ENCODE data around the gene BCO2. TPM values are rescaled to one million over a fixed set of nuclear protein-coding genes. Genes with fewer than 3 reads are reported as not detected.
A peak's percentile ranks its signal among the peaks of the same experiment; 100 is the strongest.

Gene BCO2
- total and polyA plus RNA-seq, 4 donors = 0.70 to 190 (median 78.8) TPM

DNA sequence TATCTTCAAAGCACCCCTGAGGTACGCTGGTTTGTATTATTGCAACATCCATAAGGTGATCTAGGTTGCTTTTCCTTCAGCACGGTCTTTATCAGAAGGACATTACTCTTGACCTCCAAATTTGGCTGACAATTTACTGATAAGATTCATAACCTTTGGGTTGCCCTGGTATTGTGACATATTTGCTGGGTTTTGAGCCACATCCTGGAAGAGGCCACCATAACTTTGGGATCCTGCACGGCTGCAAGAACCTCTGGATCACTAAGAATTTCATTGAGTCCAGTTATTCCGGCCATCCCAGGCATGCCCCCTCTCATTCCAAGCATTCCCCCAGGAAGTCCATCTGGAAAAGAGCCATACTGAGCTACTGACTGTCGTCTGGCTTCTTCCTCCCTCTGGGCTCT lies 91.9 kb downstream of the BCO2 start (continued):
- TF ChIP-seq, protein P1, sequence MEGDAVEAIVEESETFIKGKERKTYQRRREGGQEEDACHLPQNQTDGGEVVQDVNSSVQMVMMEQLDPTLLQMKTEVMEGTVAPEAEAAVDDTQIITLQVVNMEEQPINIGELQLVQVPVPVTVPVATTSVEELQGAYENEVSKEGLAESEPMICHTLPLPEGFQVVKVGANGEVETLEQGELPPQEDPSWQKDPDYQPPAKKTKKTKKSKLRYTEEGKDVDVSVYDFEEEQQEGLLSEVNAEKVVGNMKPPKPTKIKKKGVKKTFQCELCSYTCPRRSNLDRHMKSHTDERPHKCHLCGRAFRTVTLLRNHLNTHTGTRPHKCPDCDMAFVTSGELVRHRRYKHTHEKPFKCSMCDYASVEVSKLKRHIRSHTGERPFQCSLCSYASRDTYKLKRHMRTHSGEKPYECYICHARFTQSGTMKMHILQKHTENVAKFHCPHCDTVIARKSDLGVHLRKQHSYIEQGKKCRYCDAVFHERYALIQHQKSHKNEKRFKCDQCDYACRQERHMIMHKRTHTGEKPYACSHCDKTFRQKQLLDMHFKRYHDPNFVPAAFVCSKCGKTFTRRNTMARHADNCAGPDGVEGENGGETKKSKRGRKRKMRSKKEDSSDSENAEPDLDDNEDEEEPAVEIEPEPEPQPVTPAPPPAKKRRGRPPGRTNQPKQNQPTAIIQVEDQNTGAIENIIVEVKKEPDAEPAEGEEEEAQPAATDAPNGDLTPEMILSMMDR (IDR thresholded peaks at IDR 0.05; ENCODE audit: low read depth, low read length, missing input control) = no peak
- TF ChIP-seq RAD21 (IDR thresholded peaks at IDR 0.05) = peak; percentile 10 to 26

DNA sequence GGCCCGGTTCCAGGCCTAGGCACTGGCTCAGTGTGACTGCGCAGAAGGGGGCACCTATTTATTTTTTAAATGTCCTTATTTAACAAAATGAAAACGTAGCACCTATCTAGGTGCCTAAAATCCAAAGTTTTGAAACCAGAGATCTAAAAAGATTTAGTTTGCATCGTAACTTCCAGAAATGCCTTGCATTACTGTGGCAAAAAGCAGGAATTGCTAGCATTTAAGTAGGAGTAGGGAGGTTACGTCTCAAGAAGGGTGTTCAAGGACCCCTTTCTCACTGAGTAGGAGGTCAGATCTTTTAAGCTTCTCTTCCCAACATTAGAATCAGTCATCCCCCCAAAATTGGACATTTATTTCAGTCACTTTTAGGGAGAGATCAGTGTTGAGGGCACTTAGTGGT lies 93.1 kb downstream of the BCO2 start:
- TF ChIP-seq RXRA (IDR thresholded peaks at IDR 0.05) (no peak), HNF4G (IDR thresholded peaks at IDR 0.05) (no peak), GABPA (IDR thresholded peaks at IDR 0.05 in 1 of 2, conservative IDR thresholded peaks at IDR 0.05 in 1 of 2) (no peak)
- Histone ChIP-seq H3K4me3 (ENCODE audit: low read depth in 1 of 3, low read length in 3 of 3) (no peak overlapping the region), H3K36me3 (ENCODE audit: control insufficient read depth in 4 of 4, insufficient read depth in 3 of 4, low read depth in 1 of 4, low read length in 3 of 4) (no peaks in the 10 kb centered on the region), H3K27ac (ENCODE audit: low read depth in 1 of 2, low read length in 2 of 2) (no peak overlapping the region), H3K27me3 (ENCODE audit: control insufficient read depth in 4 of 4, insufficient read depth in 4 of 4, low read length in 3 of 4) (no peaks in the 10 kb centered on the region), H3K9ac (ENCODE audit: low read depth in 1 of 2, low read length in 2 of 2) (no peak overlapping the region), H3K4me1 (ENCODE audit: control insufficient read depth in 4 of 4, insufficient read depth in 4 of 4, low read length in 3 of 4) (peaks cover 0 to 14% (median 7%) of the 10 kb centered on the region in 4 donors), H3K9me3 (ENCODE audit: control insufficient read depth in 4 of 4, low read length in 3 of 4) (no peaks in the 10 kb centered on the region)
- no peak for DNase-seq (ENCODE audit: low spot score)
- 90% methylated on average over 5 of the region's 5 CpGs for WGBS

Small RNA genes within 50 kb of the gene (small RNA-seq; reads per million reads assigned to genes)
- gene MRPS36P4 = not detected

Other genes with a start within 250 kb of the BCO2 start
- gene DIXDC1, start 238.2 kb upstream of the BCO2 start, total RNA-seq = 10 to 100 TPM in 1 of 2 donors, 1 to 10 TPM in 1; 7.3 to 12.5 TPM
- 1 to 10 TPM; 2.8 to 4.1 TPM for gene DIXDC1, start 238.2 kb upstream of the BCO2 start, polyA plus RNA-seq
- 10 to 100 TPM; 15.6 to 16.3 TPM for gene DLAT, start 150.1 kb upstream of the BCO2 start, total RNA-seq
- 10 to 100 TPM in 1 of 2 donors, 1 to 10 TPM in 1; 8.8 to 10.8 TPM for gene DLAT, start 150.1 kb upstream of the BCO2 start, polyA plus RNA-seq
- gene PIH1D2, start 101.5 kb upstream of the BCO2 start, total RNA-seq = under 1 TPM; 0.25 to 0.42 TPM
- under 1 TPM; 0.43 to 0.52 TPM for gene PIH1D2, start 101.5 kb upstream of the BCO2 start, polyA plus RNA-seq
- 10 to 100 TPM in 1 of 2 donors, 1 to 10 TPM in 1; 7.3 to 11.2 TPM for gene NKAPD1, start 101.2 kb upstream of the BCO2 start, total RNA-seq
- gene NKAPD1, start 101.2 kb upstream of the BCO2 start, polyA plus RNA-seq = 1 to 10 TPM; 5.3 to 7.6 TPM
- 10 to 100 TPM; 23.4 to 80.0 TPM for gene TIMM8B, start 88.8 kb upstream of the BCO2 start, total RNA-seq
- gene TIMM8B, start 88.8 kb upstream of the BCO2 start, polyA plus RNA-seq = 100 to 1,000 TPM in 1 of 2 donors, 10 to 100 TPM in 1; 77.5 to 108 TPM
- gene SDHD, start 88.6 kb upstream of the BCO2 start, total RNA-seq = 100 to 1,000 TPM; 154 to 164 TPM
- gene SDHD, start 88.6 kb upstream of the BCO2 start, polyA plus RNA-seq = 100 to 1,000 TPM; 190 to 277 TPM
- gene IL18, start 11.4 kb upstream of the BCO2 start, total RNA-seq = 1 to 10 TPM; 3.8 to 5.2 TPM
- gene IL18, start 11.4 kb upstream of the BCO2 start, polyA plus RNA-seq = 1 to 10 TPM; 3.0 to 3.3 TPM
- under 1 TPM in 1 of 2 donors, not detected in 1; 0.42 TPM for gene TEX12, start 8.1 kb upstream of the BCO2 start, total RNA-seq
- under 1 TPM; 0.07 to 0.29 TPM for gene TEX12, start 8.1 kb upstream of the BCO2 start, polyA plus RNA-seq
- gene PTS, start 50.9 kb downstream of the BCO2 start, total RNA-seq = 10 to 100 TPM; 11.3 to 59.5 TPM
- gene PTS, start 50.9 kb downstream of the BCO2 start, polyA plus RNA-seq = 100 to 1,000 TPM in 1 of 2 donors, 10 to 100 TPM in 1; 39.6 to 106 TPM
- gene PLET1, start 85.3 kb downstream of the BCO2 start, total RNA-seq = not detected
- not detected for gene PLET1, start 85.3 kb downstream of the BCO2 start, polyA plus RNA-seq